ENCODE data around the gene RNF213. TPM values are rescaled to one million over a fixed set of nuclear protein-coding genes. Genes with fewer than 3 reads are reported as not detected.

Gene RNF213
- total RNA-seq, 2 donors from 2014 or later, result 98.8 to 136 TPM

DNA sequence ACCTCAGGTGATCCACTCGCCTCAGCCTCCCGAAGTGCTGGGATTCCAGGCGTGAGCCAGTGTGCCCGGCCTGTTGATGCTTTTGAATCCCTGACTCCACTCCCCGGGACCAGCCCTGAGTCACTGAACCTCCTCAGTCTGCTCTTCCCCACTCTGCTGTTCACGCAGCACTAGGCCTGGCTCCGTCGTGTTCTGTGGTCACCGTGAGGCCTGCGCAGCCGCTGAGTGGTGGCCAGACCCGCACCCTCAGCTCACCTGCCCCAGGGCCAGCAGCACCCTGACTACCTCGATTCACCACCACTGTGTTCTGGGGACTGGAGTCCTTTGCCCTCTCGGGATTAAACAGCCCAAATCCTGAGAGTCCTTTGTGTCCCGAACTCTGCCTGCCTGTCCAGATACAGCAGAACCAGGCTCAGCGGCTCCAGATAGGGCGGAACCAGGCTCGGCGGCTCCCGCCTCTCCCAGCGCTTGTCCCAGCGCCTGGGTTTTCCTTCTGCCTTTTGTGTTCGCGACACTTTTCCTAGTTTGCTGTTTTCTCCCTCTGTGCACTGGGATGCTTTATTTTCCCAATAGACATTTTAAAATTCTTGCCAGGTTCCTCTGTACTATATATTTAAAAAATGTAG, 95.7 kb downstream of the RNF213 start:
- H3K27ac ChIP-seq (ENCODE audit: low read depth, low read length), result no peak overlapping the region
- no peaks in the 10 kb centered on the region for H3K4me1 ChIP-seq (ENCODE audit: control insufficient read depth, insufficient read depth, low read length)
- no peak for DNase-seq
- WGBS, 2 experiments (ENCODE audit: insufficient coverage in 1 of 2, insufficient read length in 1 of 2), result 94 to 97% methylated on average over 23 to 24 of the region's 24 CpGs
- Mint-ChIP-seq H3K27me3 (ENCODE audit: insufficient read depth) (no peaks in the 10 kb centered on the region), H3K4me1 (no peaks in the 10 kb centered on the region), H3K36me3 (ENCODE audit: low read depth) (peaks cover 80% of the 10 kb centered on the region), H3K9me3 (peaks cover under 1% of the 10 kb centered on the region), H3K4me3 (no peak overlapping the region), H3K27ac (peak overlapping the region; percentile 81)
- H3K9me3 ChIP-seq (ENCODE audit: control insufficient read depth, low read length), result no peaks in the 10 kb centered on the region
- no peaks in the 10 kb centered on the region for H3K27me3 ChIP-seq (ENCODE audit: control insufficient read depth, insufficient read depth, low read length, poor library complexity, severe bottlenecking)
- H3K36me3 ChIP-seq (ENCODE audit: control insufficient read depth, insufficient read depth, low read length), result peaks cover 65% of the 10 kb centered on the region
- H3K4me3 ChIP-seq (ENCODE audit: low read length), result no peak overlapping the region
- TF ChIP-seq, protein P1, sequence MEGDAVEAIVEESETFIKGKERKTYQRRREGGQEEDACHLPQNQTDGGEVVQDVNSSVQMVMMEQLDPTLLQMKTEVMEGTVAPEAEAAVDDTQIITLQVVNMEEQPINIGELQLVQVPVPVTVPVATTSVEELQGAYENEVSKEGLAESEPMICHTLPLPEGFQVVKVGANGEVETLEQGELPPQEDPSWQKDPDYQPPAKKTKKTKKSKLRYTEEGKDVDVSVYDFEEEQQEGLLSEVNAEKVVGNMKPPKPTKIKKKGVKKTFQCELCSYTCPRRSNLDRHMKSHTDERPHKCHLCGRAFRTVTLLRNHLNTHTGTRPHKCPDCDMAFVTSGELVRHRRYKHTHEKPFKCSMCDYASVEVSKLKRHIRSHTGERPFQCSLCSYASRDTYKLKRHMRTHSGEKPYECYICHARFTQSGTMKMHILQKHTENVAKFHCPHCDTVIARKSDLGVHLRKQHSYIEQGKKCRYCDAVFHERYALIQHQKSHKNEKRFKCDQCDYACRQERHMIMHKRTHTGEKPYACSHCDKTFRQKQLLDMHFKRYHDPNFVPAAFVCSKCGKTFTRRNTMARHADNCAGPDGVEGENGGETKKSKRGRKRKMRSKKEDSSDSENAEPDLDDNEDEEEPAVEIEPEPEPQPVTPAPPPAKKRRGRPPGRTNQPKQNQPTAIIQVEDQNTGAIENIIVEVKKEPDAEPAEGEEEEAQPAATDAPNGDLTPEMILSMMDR (conservative IDR thresholded peaks at IDR 0.05), result no peak
- H3K9ac ChIP-seq (ENCODE audit: extremely low read depth, low read length, poor library complexity, severe bottlenecking), result no peak overlapping the region

DNA sequence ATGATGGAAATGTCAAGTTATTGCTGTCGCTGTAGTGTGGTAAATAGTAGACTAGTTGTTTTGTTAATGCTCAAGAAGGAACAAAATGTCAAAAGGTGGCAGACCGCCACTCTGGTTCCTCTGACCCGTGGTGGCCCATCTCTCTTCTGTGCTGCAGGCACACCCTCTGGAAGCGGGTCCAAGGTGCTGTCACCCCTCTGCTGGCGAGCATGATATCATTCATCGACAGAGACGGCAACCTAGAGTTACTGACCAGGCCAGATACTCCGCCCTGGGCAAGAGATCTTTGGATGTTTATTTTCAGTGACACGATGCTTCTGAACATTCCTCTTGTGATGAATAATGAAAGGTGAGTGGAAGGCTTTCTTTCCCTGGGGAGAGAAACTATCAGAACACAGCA, 97.5 kb downstream of the RNF213 start:
- Mint-ChIP-seq H3K27ac (no peak overlapping the region), H3K4me1 (no peaks in the 10 kb centered on the region), H3K36me3 (ENCODE audit: low read depth) (peaks cover 75% of the 10 kb centered on the region), H3K9me3 (peaks cover 3% of the 10 kb centered on the region), H3K4me3 (no peak overlapping the region), H3K27me3 (ENCODE audit: insufficient read depth) (no peaks in the 10 kb centered on the region)
- no peaks in the 10 kb centered on the region for H3K4me1 ChIP-seq (ENCODE audit: control insufficient read depth, insufficient read depth, low read length)
- no peak for DNase-seq
- WGBS, 2 experiments (ENCODE audit: insufficient coverage in 1 of 2, insufficient read length in 1 of 2), result 96 to 98% methylated on average over 9 of the region's 9 CpGs
- H3K9ac ChIP-seq (ENCODE audit: extremely low read depth, low read length, poor library complexity, severe bottlenecking), result no peak overlapping the region
- H3K27me3 ChIP-seq (ENCODE audit: control insufficient read depth, insufficient read depth, low read length, poor library complexity, severe bottlenecking), result no peaks in the 10 kb centered on the region
- TF ChIP-seq, protein P1 (conservative IDR thresholded peaks at IDR 0.05), result no peak
- no peaks in the 10 kb centered on the region for H3K9me3 ChIP-seq (ENCODE audit: control insufficient read depth, low read length)
- peaks cover 68% of the 10 kb centered on the region for H3K36me3 ChIP-seq (ENCODE audit: control insufficient read depth, insufficient read depth, low read length)
- H3K4me3 ChIP-seq (ENCODE audit: low read length), result no peak overlapping the region
- no peak overlapping the region for H3K27ac ChIP-seq (ENCODE audit: low read depth, low read length)

DNA sequence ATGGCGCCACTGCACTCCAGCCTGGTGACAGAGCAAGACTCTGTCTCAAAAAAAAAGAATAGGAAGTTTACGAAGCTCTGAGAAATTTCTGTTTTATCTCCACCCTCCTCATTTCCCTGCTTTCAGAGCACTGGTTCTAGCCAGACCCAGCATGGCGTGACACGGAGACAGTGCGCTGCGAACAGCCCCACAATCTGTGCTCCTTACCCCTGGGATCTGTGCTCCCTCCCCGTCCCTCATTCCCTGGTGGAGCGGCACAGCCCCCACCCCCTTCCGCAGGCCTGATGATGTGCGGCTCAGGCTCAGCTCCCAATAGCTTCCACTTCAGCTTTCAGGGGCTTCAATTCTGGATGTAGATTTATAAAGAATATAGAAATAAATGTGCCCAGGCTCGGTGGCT, 98.2 kb downstream of the RNF213 start:
- H3K4me3 ChIP-seq (ENCODE audit: low read length), result no peak overlapping the region
- no peaks in the 10 kb centered on the region for H3K4me1 ChIP-seq (ENCODE audit: control insufficient read depth, insufficient read depth, low read length)
- no peak overlapping the region for H3K27ac ChIP-seq (ENCODE audit: low read depth, low read length)
- no peak overlapping the region for H3K27ac Mint-ChIP-seq
- WGBS, 2 experiments (ENCODE audit: insufficient coverage in 1 of 2, insufficient read length in 1 of 2), result 95% methylated on average over 8 to 11 of the region's 11 CpGs
- no peaks in the 10 kb centered on the region for H3K4me1 Mint-ChIP-seq
- H3K27me3 ChIP-seq (ENCODE audit: control insufficient read depth, insufficient read depth, low read length, poor library complexity, severe bottlenecking), result no peaks in the 10 kb centered on the region
- no peak overlapping the region for H3K4me3 Mint-ChIP-seq
- H3K36me3 ChIP-seq (ENCODE audit: control insufficient read depth, insufficient read depth, low read length), result peaks cover 71% of the 10 kb centered on the region
- H3K27me3 Mint-ChIP-seq (ENCODE audit: insufficient read depth), result no peaks in the 10 kb centered on the region
- H3K9me3 Mint-ChIP-seq, result peaks cover 3% of the 10 kb centered on the region
- DNase-seq, result no peak
- H3K36me3 Mint-ChIP-seq (ENCODE audit: low read depth), result peaks cover 75% of the 10 kb centered on the region
- TF ChIP-seq, protein P1 (conservative IDR thresholded peaks at IDR 0.05), result no peak
- no peak overlapping the region for H3K9ac ChIP-seq (ENCODE audit: extremely low read depth, low read length, poor library complexity, severe bottlenecking)
- H3K9me3 ChIP-seq (ENCODE audit: control insufficient read depth, low read length), result no peaks in the 10 kb centered on the region
